Esophagus muscularis mucosa (tissue), 4 donors: ENCODE measurements around the gene CALM1. TPM values are rescaled to one million over a fixed set of nuclear protein-coding genes. Genes with fewer than 3 reads are reported as not detected.

Experiments used
- DNase-seq: peaks from one replicate; pipeline ENCODE4 v3.0.0-alpha.2; 2017; ENCODE audit errors: extremely low spot score
- H3K27ac ChIP-seq, 4 donors: fragments of 200-600 bp; sonication (generic); replicated peaks in 1 of 4; 1 replicate in 3 of 4; 2 replicates in 1 of 4; pipeline ENCODE4 v1.5.1; 2016 to 2019; ENCODE audit warnings: mild to moderate bottlenecking in 1 of 4
- H3K27me3 ChIP-seq, 4 donors: fragments of 200-600 bp; sonication (generic); one replicate each; pipeline versions ENCODE4 v1.5.1 to v1.6.0; 2016 to 2019
- H3K36me3 ChIP-seq, 4 donors: fragments of 200-600 bp; sonication (generic); one replicate each; pipeline ENCODE4 v1.5.1; 2016 to 2019
- H3K4me1 ChIP-seq, 4 donors: fragments of 200-600 bp; sonication (generic); one replicate each; pipeline ENCODE4 v1.5.1; 2016 to 2019
- H3K4me3 ChIP-seq, 4 donors: fragments of 200-600 bp; sonication (generic); 1 replicate in 2 of 4; 2 replicates in 2 of 4; pipeline ENCODE4 v1.5.1; 2016 to 2019; ENCODE audit warnings: mild to moderate bottlenecking in 4 of 4, moderate library complexity in 1 of 4
- H3K9me3 ChIP-seq, 4 donors: fragments of 200-600 bp; sonication (generic); 1 replicate in 3 of 4; 2 replicates in 1 of 4; pipeline ENCODE4 v1.5.1; 2016 to 2019
- CTCF ChIP-seq, 3 experiments: fragments of 200-600 bp in 2 of 3; fragments of 450-650 bp in 1 of 3; sonication (generic) in 2 of 3; IDR thresholded peaks; one replicate each; pipeline ENCODE4 v1.5.1; 2017 to 2019; ENCODE audit warnings: antibody characterized with exemption in 3 of 3, mild to moderate bottlenecking in 2 of 3, moderate library complexity in 1 of 3
- EP300 ChIP-seq: sonication (generic); formaldehyde crosslinking; IDR thresholded peaks from one replicate; pipeline ENCODE4 v1.6.1; 2017; ENCODE audit warnings: antibody characterized with exemption
- POLR2A ChIP-seq: fragments of 450-650 bp; IDR thresholded peaks from one replicate; pipeline ENCODE4 v1.6.1; 2017; ENCODE audit warnings: antibody characterized with exemption, moderate library complexity, mild to moderate bottlenecking, low read depth
- POLR2AphosphoS5 ChIP-seq, 2 donors: sonication (generic); formaldehyde crosslinking; IDR thresholded peaks; one replicate each; pipeline ENCODE4 v1.6.1; 2017; ENCODE audit warnings: antibody characterized with exemption in 2 of 2
- WGBS: methylation state at CpG from one replicate; pipeline ENCODE4 v1.1.5; 2018; 5-methylcytosine and 5-hydroxymethylcytosine counted together
- intact Hi-C: fragments of 100-400 bp; cut with DNase I; formaldehyde crosslinking; loops from one replicate; pipeline ENCODE4 v1.15.1; 2023
- total RNA-seq, 4 donors: library from RNA; depleted of rRNA; stranded (reverse); fragments of >200 nt; gene quantifications; one replicate each; pipeline versions ENCODE4 v1.1.0 to v1.2.1, GENCODE V29; 2016

The CALM1 gene
- total RNA-seq, 4 donors from 2014 or later: 482 to 847 (median 640) TPM

- Histone ChIP-seq H3K36me3 (no peaks in the 10 kb centered on the region), H3K9me3 (peaks cover 0 to 3% (median 2%) of the 10 kb centered on the region in 4 donors), H3K4me1 (peaks cover 0 to 3% (median 0%) of the 10 kb centered on the region in 4 donors), H3K27me3 (no peaks in the 10 kb centered on the region), H3K27ac (no peak overlapping the region), H3K4me3 (no peak overlapping the region)
- 75% methylated on average over 2 of the region's 2 CpGs for WGBS
- no peak for DNase-seq
- intact Hi-C loops: no loop called here
- TF ChIP-seq CTCF (IDR thresholded peaks at IDR 0.05) (no peak), POLR2AphosphoS5 (IDR thresholded peaks at IDR 0.05) (no peak), EP300 (no peak), POLR2A (no peak)
Observed at GRCh38 chr14:90442388-90442787, 45.6 kb downstream of the CALM1 start.

- no peak for DNase-seq
- H3K27ac ChIP-seq: no peak overlapping the region
- intact Hi-C loops: no loop called here
- peaks cover 0 to 3% (median 0%) of the 10 kb centered on the region in 4 donors for H3K4me1 ChIP-seq
- TF ChIP-seq CTCF (IDR thresholded peaks at IDR 0.05) (no peak), POLR2A (no peak), POLR2AphosphoS5 (IDR thresholded peaks at IDR 0.05) (no peak), EP300 (no peak)
- WGBS: 81% methylated on average over 16 of the region's 16 CpGs
- H3K27me3 ChIP-seq: no peaks in the 10 kb centered on the region
- H3K4me3 ChIP-seq: no peak overlapping the region
- H3K9me3 ChIP-seq: peaks cover 0 to 13% (median 8%) of the 10 kb centered on the region in 4 donors
- H3K36me3 ChIP-seq: no peaks in the 10 kb centered on the region
Observed at GRCh38 chr14:90443161-90444076, 46.6 kb downstream of the CALM1 start.

- intact Hi-C loops: no loop called here
- DNase-seq: no peak
- 84% methylated on average over 3 of the region's 6 CpGs for WGBS
- TF ChIP-seq EP300 (no peak), CTCF (IDR thresholded peaks at IDR 0.05) (no peak), POLR2A (no peak), POLR2AphosphoS5 (IDR thresholded peaks at IDR 0.05) (no peak)
- H3K27me3 ChIP-seq: no peaks in the 10 kb centered on the region
- peaks cover 0 to 3% (median 0%) of the 10 kb centered on the region in 4 donors for H3K4me1 ChIP-seq
- H3K36me3 ChIP-seq: no peaks in the 10 kb centered on the region
- no peak overlapping the region for H3K4me3 ChIP-seq
- H3K27ac ChIP-seq: no peak overlapping the region
- peaks cover 0 to 14% (median 8%) of the 10 kb centered on the region in 4 donors for H3K9me3 ChIP-seq
Observed at GRCh38 chr14:90444077-90444696, 47.4 kb downstream of the CALM1 start.

GRCh38 chr14:90445011-90445410 lies 48.2 kb downstream of the CALM1 start:
- no peaks in the 10 kb centered on the region for H3K27me3 ChIP-seq
- no peak for TF ChIP-seq CTCF (IDR thresholded peaks at IDR 0.05)
- TF ChIP-seq EP300: no peak
- no peak for TF ChIP-seq POLR2A
- no peak for TF ChIP-seq POLR2AphosphoS5 (IDR thresholded peaks at IDR 0.05)
- no peaks in the 10 kb centered on the region for H3K36me3 ChIP-seq
- peaks cover 0 to 3% (median 0%) of the 10 kb centered on the region in 4 donors for H3K4me1 ChIP-seq
- no peak overlapping the region for H3K4me3 ChIP-seq
- H3K27ac ChIP-seq: no peak overlapping the region
- 92% methylated on average over 4 of the region's 4 CpGs for WGBS
- intact Hi-C loops: no loop called here
- DNase-seq: no peak
- H3K9me3 ChIP-seq: peaks cover 0 to 14% (median 8%) of the 10 kb centered on the region in 4 donors
